H4 (cell line): ENCODE data around the gene XPOT. TPM values are rescaled to one million over a fixed set of nuclear protein-coding genes. Genes with fewer than 3 reads are reported as not detected.

Experiments
- DNase-seq: peaks from one replicate; pipeline ENCODE4 v3.0.0-alpha.2; 2015; ENCODE audit warnings: low spot score
- total RNA-seq: library from RNA; depleted of rRNA; stranded (reverse); fragments of >200 nt; shearing (Covaris generic); gene quantifications from 2 replicates; pipeline ENCODE4 v1.2.3, GENCODE V29; 2014

XPOT gene
- total RNA-seq, 1 experiment from 2014 or later = 100 TPM

- no peak for DNase-seq
Observed at GRCh38 chr12:64418209-64418608, 14.0 kb downstream of the XPOT start.

DNA sequence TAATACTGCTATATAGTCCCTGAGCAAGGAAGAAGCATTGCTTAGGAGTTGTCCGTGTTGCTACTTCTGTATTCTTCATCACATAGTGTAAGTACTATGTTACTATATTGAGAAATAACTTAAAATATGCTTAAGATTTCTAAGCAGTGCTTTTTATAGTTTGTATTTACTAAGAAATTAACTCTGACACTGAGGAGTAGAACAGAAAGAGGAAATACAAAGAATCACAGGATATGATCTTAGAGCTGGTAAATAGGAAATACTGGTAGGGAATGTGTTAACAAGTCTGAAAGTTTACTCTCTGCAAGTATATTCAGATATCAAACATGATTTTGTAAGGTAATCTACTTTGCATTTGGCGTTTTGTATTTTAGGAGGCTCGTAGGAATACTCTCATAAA is 15.5 kb downstream of the XPOT start:
- no peak for DNase-seq

DNA sequence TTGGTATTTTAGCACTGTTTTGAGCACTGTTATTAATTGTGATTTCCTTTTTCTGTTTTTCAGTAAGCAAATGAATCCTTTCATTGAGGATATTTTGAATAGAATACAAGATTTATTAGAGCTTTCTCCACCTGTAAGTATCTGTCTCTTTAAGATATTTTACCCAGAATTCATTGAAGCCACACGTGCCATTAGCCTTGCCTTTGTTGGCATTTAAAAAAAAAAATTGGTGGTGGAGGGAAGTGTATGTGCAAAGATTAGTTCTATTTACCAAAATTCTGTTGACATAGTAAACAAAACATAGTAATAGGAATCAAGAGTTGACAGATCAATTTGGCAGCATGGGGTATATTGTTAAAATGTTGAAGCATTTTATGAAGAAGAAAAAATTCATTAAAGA is 23.8 kb downstream of the XPOT start:
- DNase-seq = no peak

- no peak for DNase-seq
Observed at GRCh38 chr12:64428956-64429355, 24.8 kb downstream of the XPOT start.

GRCh38 chr12:64430886-64431285 is 26.7 kb downstream of the XPOT start:
- no peak for DNase-seq

GRCh38 chr12:64431791-64432190 is 27.6 kb downstream of the XPOT start:
- no peak for DNase-seq

- DNase-seq = no peak
Observed at GRCh38 chr12:64433915-64434314, 29.7 kb downstream of the XPOT start.

- DNase-seq = no peak
Observed at GRCh38 chr12:64440100-64440499, 35.9 kb downstream of the XPOT start.

GRCh38 chr12:64445490-64445889 is 41.3 kb downstream of the XPOT start:
- no peak for DNase-seq

GRCh38 chr12:64446295-64446694 is 42.1 kb downstream of the XPOT start:
- DNase-seq = no peak

DNA sequence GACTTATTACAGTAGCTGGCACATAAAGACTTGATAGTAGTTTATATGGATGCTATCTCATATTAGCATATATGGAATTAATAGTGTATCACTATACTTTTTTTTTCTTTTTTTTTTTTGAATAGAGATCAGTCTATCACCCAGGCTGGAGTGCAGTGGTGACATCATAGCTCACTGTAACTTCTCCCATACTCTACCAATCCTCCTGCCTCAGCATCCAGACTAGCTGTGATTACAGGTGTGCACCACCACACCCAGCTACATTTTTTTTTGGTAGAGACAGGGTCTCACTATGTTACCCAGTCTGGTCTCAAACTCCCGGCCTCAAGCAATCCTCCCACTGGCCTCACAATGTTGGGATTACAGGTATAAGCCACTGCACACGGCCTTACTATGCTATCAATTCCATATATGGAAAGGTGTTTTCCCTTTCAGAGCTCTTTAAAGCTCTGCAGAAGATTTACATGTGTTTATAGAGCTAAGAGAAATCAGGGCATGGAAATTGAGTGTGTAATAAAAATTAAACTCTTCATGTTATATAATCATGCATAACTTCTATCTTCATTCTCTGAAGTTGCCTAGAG is 46.0 kb downstream of the XPOT start:
- no peak for DNase-seq

DNA sequence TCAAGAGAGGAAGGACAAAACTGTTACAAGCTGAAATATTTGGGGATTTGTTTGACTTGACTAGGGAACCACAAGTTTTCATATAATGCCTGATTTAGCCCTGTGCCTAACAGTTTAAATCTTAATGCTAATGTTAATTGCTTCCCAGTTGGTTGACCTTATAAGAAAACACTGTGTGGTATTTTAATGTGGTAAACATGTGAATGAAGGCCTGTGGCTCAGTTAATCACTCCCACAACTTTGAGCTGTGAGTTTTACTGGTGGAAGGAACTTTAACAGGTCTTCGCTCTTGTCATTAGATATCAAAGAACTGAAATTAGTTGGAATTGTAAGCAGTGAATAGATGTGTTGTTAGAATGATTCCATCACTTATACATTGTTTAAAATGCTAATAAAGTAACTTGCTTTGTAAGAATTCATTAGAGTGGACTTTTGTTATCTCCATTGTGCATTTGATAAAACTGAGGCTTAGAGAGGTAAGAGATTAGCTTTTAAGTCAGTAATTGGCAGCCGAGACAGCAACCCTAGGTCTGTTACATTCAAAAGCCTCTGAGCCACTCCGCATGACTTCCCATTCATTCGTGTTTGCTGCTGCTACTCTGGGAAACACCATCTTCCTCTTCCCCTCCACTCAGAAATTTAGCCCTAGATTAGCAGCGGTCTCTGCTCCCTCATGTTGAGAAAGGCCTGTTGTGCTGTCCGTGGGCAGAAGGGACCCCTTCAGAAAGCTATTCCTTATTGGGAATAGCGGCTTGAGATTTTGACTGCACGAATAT is 46.7 kb downstream of the XPOT start:
- no peak for DNase-seq

DNA sequence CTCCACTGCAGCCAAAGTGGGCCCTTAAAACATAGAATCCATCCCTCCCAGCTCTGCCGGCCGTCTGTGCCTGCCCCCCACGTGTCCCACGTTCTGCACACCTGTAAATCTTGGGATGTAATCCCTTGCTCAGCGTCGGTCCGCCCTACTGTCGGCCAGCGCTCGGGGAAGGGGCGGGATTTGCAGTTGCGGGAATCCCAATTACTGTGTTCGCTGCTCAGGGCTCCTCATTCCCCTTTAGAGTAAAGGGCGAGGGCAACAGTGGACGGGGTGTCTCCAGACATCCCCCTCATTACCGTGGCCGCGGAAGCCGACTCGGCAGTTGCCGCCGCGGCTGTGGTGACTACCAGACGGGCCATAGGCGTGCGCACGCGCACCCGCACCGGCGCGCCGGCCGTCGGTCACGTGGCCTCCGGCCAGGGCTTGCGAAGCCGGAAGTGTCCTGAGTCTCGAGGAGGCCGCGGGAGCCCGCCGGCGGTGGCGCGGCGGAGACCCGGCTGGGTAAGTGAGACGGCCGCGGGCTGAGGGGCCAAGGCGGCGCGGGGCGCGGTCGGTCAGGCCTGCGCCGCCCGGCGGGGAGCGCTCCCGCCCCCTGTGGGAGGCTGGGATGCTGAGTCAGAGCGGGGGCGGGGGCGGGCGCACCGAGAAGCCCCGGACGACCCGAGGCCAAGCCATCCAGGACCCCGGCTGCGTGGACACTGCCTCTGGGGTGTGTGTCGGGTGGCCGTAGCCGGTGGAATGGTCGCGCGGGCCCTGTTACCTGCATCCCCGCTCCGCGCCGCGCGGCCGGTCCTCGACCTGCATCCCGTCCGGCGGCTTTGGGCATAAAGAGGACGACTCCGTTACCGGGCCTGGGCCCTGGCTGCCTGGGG is 47.7 kb downstream of the XPOT start, which contains the start of gene TBK1:
TBK1 (plus strand) TSS at position 434 of the 872 bp plus-strand sequence. CDS start 3,751 bp downstream, outside the sequence.
- peak; percentile 75 for DNase-seq

DNA sequence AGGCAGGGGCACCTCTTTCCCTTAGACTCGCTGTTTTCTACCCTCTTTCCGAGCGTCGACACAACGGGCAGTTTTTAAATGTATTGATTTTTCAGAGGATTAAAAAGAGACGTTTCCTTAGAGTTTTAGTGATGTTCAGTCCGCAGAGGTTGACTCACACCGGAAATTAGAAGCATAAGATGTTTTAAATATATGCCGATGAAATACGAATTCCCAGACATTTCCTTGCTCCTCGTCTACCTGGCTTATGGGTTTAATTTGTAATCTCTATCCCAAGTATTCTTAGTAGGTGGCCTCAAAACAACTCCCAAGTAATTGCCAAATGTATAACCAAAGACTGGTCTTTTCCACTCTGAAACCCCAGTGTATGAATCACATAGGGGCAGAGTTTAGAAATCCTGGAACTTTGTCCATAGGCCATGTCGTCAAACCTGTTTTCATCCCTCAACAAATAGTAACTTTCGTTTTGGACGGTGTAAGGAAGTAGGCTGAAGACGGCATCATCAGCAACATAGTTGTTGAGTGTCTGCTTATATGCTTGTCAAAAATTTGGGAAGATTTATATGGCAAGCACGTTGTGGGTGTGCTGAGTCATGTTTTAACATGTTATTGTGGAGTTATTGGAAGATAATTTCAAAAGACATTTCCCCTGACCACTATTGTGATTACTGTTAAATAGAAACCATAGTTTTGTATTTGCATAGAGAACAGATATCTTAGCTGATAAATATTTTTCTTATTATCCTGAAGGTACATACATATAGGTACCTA is 48.6 kb downstream of the XPOT start:
- peak; percentile 60 for DNase-seq

GRCh38 chr12:64455506-64455905 is 51.3 kb downstream of the XPOT start:
- no peak for DNase-seq

- DNase-seq = no peak
Observed at GRCh38 chr12:64456119-64456518, 51.9 kb downstream of the XPOT start.

- DNase-seq = no peak
Observed at GRCh38 chr12:64457032-64457431, 52.8 kb downstream of the XPOT start.

DNA sequence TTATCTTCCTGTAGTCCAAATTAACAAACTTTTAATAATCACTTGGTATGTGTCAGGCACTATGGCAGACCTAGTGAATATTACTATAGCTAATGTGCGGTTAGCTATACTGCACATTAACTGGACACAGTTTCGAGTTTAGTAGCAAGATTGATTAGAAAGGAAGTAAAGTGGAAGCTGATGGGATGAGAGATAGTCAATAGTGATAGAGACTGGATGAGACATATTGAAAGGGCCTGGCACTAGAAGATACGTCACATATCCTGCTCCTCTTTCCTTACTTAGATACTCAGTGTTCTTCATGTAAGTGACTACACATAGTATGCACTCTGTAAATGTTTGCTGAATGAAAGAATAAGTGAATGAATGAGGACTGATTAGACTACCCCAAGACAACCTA is 53.3 kb downstream of the XPOT start:
- DNase-seq = no peak

- DNase-seq = no peak
Observed at GRCh38 chr12:64457923-64458322, 53.7 kb downstream of the XPOT start.

DNA sequence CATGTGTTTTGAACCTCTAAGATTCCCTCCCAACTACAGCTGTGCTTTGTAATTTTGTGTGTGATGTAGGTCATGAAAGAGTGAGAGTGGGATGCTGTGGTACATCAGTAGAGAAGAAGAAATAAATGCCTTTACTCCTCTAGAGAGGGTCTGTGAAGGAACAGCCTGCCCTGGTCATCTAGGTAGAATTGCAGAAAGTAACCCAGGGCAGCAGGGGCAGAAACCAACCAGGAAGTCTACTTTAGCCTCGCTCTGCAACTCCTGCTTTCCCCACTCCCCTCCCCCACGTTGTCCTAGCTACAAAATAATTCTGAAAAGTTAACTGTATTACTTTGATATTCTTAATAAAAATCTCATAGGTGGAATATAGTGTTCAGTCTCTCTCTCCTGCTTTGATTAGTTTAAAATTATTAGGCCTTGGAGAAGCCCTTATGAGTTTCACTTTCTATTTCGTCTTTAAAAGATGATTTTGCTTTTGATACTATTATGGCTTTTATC is 55.3 kb downstream of the XPOT start:
- DNase-seq = no peak

DNA sequence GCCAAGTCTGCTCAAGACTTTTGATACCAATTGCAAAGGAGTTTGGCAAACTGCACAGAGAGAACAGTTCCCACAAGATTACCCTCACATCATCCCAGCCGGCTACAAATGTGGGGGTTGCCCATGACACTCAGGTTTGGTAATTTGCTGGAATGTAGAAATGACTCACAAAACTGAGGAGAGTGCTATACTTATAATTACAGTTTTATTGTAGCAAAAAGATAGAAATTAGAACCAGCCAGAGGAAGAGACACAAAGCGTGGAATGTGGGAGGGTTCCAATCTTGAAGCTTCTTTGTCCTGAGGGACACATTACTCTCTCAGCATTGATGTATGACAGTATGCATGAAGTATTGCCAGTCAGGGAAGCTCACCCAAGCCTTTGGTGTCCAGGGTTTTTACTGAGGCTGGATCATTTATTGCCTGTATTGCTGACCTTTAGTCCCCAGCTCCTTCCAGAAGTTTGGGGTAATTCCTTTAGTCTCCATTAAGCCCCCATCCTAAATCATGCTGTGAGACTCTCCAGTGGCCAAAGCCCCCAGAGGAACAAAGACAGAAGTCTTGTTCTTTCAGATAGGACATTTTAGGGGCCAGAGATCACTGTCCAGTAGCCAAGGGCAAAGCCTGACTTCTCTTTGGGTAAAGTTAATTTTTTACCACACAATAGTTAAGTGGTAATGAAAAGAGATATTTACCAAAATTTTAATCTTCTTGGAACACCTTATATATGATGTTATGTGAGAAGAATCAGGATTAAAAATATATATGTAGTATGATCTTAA is 57.6 kb downstream of the XPOT start:
- DNase-seq = no peak
